ENCODE data around the gene TPX2.

GRCh38 chr20:31716818-31717477, 22.1 kb upstream of the TPX2 start:
- TF ChIP-seq EZH2phosphoT487 (conservative IDR thresholded peaks at IDR 0.05; ENCODE audit: low read length) = no peak
- TF ChIP-seq CTCF (IDR thresholded peaks at IDR 0.05; ENCODE audit: insufficient read depth, low read length, poor library complexity, severe bottlenecking) = no peak
